GM19035 (cell line): ENCODE measurements around the gene FOXC1.

ENCODE experiments used
- ATAC-seq: cut with Tn5 transposase; IDR thresholded peaks from one replicate; pipeline ENCODE4 v1.9.1; 2021; ENCODE audit not compliant: unreplicated experiment

FOXC1 gene

DNA sequence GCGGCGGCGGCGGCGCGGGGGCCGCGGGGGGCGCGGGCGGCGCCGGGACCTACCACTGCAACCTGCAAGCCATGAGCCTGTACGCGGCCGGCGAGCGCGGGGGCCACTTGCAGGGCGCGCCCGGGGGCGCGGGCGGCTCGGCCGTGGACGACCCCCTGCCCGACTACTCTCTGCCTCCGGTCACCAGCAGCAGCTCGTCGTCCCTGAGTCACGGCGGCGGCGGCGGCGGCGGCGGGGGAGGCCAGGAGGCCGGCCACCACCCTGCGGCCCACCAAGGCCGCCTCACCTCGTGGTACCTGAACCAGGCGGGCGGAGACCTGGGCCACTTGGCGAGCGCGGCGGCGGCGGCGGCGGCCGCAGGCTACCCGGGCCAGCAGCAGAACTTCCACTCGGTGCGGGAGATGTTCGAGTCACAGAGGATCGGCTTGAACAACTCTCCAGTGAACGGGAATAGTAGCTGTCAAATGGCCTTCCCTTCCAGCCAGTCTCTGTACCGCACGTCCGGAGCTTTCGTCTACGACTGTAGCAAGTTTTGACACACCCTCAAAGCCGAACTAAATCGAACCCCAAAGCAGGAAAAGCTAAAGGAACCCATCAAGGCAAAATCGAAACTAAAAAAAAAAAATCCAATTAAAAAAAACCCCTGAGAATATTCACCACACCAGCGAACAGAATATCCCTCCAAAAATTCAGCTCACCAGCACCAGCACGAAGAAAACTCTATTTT, 2.0 kb downstream of the FOXC1 start:
- no peak for ATAC-seq

DNA sequence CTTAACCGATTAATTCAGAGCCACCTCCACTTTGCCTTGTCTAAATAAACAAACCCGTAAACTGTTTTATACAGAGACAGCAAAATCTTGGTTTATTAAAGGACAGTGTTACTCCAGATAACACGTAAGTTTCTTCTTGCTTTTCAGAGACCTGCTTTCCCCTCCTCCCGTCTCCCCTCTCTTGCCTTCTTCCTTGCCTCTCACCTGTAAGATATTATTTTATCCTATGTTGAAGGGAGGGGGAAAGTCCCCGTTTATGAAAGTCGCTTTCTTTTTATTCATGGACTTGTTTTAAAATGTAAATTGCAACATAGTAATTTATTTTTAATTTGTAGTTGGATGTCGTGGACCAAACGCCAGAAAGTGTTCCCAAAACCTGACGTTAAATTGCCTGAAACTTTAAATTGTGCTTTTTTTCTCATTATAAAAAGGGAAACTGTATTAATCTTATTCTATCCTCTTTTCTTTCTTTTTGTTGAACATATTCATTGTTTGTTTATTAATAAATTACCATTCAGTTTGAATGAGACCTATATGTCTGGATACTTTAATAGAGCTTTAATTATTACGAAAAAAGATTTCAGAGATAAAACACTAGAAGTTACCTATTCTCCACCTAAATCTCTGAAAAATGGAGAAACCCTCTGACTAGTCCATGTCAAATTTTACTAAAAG, 2.7 kb downstream of the FOXC1 start:
- ATAC-seq, result no peak

DNA sequence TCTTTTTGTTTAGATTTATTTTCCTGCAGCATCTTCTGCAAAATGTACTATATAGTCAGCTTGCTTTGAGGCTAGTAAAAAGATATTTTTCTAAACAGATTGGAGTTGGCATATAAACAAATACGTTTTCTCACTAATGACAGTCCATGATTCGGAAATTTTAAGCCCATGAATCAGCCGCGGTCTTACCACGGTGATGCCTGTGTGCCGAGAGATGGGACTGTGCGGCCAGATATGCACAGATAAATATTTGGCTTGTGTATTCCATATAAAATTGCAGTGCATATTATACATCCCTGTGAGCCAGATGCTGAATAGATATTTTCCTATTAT, 3.2 kb downstream of the FOXC1 start:
- ATAC-seq, result no peak

DNA sequence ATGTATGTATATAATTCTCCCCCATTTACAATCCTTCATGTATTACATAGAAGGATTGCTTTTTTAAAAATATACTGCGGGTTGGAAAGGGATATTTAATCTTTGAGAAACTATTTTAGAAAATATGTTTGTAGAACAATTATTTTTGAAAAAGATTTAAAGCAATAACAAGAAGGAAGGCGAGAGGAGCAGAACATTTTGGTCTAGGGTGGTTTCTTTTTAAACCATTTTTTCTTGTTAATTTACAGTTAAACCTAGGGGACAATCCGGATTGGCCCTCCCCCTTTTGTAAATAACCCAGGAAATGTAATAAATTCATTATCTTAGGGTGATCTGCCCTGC, 3.6 kb downstream of the FOXC1 start:
- no peak for ATAC-seq

DNA sequence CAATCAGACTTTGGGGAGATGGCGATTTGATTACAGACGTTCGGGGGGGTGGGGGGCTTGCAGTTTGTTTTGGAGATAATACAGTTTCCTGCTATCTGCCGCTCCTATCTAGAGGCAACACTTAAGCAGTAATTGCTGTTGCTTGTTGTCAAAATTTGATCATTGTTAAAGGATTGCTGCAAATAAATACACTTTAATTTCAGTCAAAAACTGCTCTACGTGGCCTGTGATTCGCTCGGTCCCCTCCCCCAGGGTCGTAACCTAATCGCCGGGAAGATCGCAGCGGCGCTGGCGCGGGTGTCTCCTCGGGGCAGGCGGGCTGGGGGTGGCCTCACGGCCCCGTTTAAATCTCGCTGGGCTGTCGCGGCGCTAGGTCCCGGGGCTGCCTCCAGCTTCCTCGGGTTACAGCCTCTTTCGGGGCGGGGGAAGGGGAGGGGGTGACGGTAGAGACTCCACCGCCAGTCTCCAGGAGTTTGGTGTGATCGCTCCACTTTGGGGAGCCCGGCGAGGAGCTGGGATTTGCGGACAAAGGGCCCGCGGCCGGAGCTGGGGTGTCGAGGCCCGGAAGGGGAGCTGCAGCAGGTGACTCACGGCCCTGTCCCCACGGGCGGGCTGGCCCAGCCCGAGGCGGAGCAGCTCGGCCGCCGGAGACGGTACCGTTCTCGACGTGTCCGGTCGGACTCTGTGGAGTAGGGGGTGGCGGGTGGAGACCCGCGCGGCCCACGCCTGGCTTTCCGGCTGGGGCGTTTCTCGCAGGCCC, 4.2 kb downstream of the FOXC1 start:
- ATAC-seq, result no peak

DNA sequence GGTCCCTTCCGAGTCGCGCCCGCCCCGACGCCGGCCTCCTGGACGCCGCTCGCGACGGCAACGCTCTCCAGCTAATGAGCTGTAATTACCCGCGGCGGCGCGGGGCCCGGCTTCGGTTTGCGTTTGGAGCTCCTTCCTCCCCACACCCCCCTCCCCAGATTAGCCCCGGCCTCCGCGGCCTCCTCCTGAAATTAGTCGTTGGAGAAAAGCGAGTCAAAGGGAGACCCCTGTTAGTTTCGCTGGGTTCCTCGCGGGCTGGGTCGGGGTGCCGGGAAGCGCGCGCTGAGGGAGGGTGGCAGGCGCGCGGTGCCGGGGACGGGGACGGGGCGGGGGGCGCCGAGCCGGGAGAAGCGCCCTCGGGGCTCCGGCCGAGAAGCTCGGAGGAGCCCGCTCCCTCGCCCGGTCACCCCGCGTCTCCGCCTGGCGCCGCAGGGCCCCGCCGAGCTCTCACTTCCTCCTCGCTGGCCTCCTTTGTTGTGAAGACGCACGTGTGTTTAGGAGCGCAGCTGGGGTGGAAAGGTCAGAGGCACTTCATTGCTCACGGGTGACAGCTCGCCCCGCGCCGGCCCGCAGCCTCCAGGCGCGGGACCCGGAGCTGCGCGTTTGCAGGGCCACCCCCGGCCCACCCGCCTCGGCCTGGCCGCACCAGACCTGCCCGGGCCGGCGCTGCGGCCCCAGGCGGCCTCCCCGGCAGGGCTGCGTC, 4.9 kb downstream of the FOXC1 start:
- ATAC-seq, result no peak

DNA sequence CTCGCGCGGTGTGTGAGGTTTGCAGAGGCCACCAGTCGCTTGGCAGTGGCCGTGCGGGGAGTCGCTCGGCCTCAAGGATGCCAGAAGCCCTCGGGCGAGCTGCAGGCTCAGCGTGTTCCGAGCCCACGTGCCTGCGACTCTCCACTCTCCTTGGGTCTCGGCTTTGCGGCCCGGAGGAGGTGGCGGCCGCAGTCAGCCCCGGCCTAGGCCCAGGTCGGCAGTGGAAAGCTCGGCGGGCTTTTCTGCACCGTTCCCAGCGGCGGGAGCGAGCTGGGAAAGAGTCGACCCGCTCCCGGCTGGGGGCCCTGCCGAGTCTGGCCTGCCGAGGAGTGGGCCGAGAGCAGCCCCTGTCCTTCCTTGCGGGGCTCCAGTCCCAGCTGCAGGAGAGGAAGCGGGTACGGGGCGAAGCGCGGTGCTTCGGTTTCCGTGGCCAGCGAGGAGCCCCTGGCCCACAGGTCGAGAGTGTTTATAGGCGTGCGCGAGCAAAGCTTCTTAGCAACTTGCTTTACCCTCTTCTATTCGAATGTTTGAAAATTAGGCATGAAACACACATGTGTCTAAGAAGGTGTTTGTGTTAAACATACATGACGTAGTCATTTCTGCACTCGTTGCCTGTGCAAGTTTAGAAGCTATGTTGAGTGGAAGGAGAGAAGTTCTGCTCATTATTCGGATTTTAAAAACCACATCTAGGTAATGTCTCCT, 5.6 kb downstream of the FOXC1 start:
- no peak for ATAC-seq

DNA sequence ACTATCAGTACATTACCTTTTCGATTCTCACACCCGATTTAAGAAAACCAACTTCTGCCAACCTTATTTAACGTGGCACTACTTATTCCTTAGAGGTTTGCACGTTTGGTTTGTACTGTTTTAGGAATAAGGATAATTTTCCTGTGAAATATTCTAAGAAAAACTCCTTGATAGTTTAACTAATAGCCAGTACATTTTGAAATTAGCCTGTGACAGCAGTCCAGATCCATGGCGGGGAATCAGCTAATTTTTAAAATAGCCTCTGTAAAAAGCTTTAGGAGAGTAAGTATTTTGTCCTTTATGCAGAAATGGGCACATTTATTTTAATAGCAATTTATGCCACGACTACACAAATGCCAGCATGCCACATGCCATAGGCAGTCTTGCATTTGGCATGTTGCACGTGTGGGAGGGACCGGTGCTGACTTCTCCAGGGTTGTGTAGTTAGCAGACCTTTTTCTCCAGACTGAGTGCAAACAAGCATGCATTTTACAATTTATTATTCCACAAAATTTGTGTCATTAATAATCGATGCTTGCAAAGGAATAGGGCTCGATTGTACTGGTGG, 6.2 kb downstream of the FOXC1 start:
- ATAC-seq, result no peak

DNA sequence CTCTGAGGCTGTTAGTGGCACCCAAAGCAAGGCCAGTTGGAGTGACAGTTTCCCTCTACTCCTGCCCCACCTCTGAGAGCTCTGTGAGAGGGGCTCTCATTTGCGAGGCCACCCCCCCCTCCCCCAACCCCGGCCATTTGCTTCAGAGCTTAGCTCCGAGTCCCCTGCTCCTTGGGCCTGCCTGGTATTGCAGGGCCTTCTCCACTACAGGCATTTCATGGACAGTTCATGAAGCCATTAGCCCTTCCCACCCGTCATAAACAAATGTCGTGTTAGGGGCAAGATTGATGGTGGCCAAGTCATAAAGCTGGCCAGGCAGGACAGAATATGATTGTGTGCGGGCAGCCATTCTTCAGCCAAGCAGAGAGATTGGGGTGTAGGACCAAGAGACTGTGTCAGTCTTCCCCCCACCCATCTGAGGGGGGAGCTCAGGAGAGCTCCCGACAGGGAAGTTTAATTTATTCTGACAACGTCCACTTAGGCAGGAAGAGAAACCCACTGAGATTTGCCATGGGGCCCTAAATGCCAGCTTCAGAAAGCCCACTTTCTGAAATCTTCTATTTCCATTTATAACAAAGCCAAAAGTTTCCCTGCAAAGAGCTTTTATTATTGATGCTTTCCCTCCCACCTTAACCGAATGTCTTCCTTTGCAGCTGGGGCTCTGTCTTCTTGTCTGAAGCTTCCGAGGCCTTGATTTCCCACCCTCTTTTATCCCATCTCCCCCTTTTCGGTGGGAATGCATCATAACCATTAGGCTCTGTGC, 7.2 kb downstream of the FOXC1 start:
- no peak for ATAC-seq

DNA sequence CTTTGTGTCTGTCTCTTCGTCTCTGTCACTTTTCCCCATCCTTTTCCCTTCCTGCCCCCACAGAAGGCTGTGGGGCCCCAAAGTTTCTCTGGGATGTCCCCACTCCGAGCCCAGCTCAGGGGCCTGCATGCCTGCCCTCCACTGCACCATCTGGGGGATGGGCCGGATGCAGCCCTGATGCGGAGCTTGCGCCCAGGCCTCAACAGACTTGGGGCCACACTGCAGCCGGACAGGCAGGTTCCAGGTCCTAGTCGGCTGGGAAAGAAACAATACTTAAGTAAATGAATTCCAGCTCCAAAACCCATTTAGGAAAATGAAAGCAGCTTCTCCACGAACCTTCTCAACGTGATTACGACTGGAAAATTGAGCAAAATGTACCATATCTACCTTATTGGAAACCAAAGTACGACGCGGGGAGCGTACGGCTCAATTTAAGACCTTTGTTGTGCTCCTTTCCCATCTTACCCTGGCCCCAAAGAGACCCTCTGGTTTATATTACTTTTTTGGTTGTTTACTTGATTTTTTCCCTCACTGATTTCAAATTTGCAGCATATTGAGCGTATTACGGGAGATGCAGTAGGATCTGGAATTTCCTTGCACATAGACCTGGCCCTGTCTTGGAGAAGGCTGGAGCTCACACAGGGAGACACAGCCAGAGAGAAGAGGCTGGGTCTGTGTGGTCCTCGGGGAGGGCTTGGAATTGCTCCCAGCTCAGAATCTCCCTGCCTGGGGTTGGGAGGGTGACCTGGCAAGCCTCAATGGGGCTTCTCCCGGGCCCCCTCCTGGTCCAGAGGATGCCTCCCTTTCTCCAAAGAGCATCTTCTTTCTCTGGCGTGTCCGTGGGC, 8.0 kb downstream of the FOXC1 start:
- no peak for ATAC-seq

DNA sequence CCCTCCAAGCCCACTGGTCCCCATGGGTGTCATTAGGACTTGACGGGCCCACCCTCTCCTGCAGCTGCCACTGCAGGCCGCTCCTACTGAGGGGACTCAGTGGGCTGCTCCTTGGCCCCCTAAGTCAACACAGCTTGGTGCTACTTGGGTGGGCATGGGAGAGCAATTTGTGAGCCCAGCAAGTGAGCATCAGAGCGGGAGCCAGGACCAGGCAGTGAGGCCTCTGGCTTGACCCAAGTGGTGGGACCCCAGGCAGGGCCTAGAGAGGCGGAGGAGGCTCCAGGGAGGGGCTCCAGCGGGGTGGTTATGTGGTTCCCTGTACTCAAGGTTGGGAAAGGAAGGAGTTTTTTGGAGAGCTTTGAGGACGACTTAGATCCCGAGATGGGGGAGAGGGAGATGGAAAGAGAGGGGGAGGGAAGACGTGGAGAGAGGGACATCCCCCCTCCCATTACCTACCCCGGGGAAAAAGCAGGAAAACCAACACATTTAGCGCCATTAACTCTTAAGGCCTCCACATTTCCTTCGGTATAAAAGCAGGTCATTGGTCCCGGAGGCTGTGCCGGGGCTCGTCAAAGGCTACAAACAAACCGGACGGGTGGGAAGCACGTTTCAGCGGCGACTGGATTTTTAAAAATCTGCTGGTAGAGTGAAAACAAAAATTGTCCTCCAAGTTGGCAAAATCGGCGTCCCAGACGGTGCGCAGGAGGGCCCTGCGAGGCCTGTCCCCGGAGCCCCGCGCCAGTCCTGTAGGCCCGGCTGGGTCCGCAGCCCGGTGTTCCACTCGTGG, 8.8 kb downstream of the FOXC1 start:
- ATAC-seq, result no peak

DNA sequence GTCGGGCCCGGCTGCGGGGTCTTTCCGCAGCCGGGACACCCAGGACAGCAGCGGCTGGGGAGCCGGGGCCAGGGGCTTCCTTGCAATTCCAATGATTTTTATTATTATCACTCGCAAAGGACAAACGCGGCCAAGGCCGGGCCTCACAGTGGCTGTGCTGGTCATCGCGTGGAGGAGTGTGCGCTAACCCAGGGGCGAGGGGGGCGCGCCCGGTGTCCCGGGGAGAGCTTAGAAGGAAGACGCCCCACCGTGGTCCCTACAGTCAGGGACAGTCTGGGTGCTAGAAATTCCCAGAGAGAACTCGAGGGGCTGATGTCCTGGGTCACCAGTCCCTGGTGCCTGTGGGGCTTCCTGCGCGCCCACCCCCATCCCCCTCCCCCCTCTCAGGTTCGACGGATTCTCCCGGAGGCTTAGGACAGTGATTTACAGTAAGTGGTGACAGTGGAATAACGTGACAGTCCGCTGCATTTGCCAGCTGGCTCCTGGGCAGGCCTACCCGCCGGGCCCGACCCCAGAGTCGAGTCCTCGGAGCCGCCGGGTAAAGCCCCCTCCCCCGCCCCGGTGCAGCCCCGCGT, 9.5 kb downstream of the FOXC1 start:
- ATAC-seq, result no peak

DNA sequence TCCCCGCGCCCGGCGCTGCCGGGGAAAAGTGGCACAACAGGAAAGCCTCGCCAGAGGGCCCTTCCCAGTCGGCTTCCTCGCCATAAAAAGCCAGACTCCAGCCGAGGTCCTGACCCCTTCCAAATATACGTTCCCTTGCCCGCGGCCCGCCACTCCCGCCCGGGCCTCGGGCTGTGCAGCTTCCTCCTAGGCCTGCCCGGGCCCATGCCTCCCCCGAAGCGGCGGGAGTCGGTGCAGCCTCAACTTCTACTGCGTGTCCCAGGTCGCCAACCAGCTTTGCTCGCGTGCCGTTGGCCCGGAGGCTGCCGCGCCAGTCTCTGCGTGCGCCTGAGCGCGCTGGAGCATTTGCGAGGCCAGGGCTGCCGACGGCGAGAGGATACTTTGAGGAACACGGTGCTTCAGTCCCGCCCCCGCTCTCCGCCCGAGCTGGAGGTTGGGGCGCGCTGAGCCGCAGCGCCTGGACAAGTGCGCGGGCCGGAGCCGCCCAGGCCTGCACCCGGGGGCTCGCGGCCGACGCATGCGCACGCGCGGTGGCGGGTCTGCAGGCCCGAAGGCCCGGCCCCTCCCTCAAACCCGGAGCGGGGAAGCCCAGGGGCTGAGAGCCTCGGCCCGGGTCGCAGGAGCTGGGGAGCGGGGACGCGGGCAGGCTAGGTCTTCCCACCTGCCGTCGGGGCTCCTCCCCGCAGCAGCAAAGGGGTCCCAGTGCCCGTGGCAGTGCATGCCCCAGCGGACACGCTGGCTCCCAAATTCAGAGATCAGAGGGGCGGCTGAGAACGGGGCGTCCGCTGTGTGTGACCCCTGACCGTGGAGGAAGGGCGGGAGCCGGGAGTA, 10.2 kb downstream of the FOXC1 start:
- ATAC-seq, result no peak

DNA sequence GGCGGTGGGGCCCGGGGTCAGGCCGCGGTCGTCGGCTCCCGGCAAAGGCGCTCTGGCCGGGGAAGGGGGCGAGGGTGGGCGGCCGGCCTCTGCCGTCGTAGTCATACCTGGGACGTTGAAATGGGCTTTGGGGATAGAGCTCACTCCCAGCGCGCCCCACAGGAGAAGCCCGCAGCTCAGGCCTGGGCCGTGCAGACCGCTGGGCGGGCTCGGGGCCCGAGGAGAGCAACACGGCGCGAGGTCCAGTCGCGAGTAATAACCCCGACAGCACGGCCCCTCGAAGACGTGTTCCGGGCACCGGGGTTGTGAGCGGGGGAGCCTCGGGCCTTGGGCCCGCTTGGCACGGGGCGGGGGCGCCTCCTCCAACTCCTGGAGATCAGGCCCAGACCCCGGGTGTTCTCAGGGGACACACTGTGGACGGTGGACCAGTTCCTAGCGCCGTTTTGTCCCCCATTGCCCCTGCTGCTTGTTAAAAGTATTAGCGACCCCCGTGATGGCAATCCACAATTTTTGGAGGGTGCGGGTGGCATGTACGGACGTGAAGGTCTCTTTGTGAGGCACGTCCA, 10.9 kb downstream of the FOXC1 start:
- ATAC-seq, result no peak

DNA sequence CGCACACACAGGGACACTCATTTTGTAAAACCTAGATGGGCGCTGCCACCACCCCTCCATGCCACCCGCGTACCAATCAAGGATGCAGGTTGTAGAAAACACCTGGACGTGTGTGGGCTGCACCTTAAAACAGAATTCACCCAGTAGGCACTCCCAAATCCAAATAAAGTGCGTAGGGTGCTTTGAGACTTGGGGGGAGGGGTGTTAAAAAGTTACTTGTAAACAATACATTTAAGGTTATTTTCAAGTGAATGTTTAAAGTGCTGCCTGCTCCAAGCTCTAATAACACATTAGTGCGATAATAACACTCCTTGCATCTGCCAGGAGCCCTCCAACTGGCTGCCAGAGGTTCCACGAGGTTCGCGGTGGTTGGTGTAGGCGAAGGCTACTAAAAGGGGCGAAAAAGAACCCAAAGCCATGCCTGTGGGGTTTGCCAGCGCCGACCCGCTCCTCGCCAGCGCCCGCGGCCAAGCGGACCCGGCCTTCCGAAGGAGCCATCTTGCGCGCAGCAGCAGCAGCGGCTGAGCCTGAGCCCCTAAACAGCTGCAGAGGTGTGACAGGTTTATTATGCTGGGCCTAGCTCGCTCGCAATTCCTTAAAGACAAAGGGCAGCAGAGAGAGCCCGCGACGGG, 11.5 kb downstream of the FOXC1 start:
- no peak for ATAC-seq

DNA sequence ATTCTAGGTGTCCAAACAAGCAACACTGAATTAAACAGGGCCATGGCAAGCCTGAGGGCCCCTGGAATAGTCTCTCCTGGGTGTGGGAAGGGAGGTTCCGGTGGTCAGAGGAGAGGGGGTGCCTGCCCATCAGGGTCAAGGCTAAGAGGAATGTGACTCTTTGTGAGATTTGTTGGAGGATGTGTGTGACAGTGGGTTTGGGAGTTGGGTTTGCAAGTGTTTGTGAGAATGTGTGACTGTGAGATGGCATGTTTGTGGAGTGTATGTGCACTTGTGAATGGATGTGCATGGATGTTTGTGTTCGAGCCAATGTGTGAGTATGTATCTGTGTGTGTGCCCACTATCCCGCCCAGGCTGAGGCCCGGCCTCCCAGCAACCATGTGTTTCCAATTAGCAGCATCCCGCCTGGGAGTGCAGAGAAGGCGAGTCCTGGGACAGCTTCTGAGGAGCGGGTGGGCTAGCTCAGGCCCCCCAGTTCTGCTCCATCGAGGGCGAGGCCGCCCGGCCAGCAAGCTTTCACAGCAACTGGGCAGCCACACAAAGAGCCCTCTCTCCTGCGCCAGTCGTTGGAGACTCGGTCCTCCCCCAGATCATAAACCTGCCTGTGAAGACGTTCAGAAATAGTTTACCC, 12.6 kb downstream of the FOXC1 start:
- no peak for ATAC-seq
